HG02571 (cell line): ENCODE results near the gene EMC1.
"Not testable (repeated sequence)": the region's sequence is repeated elsewhere in the genome, so short reads cannot be mapped to it uniquely, and the experiment has no call there.

Experiments
- ATAC-seq: cut with Tn5 transposase; IDR thresholded peaks from one replicate; pipeline ENCODE4 v1.9.1; 2021; ENCODE audit warnings: mild to moderate bottlenecking, moderate library complexity; ENCODE audit not compliant: unreplicated experiment

EMC1 gene

GRCh38 chr1:19220080-19220846 lies 31.1 kb downstream of the EMC1 start:
- ATAC-seq, result no peak

- ATAC-seq, result no peak
These were observed 31.9 kb downstream of the EMC1 start for GRCh38 chr1:19219451-19219850.

GRCh38 chr1:19216585-19216984 lies 34.7 kb downstream of the EMC1 start:
- not testable (repeated sequence) for ATAC-seq

GRCh38 chr1:19213580-19213979 lies 37.7 kb downstream of the EMC1 start:
- ATAC-seq, result no peak

- ATAC-seq, result no peak
These were observed 39.2 kb downstream of the EMC1 start for GRCh38 chr1:19212167-19212566.

GRCh38 chr1:19210772-19211549 lies 40.4 kb downstream of the EMC1 start:
- no peak for ATAC-seq

GRCh38 chr1:19209990-19210771 lies 41.1 kb downstream of the EMC1 start, which contains the start of gene UBR4:
Gene UBR4 (minus strand): TSS chr1:19210266. CDS start chr1:19210248, 18 bp downstream.
- ATAC-seq, result peak; percentile 73

- peak; percentile 52 for ATAC-seq
These were observed 41.8 kb downstream of the EMC1 start for GRCh38 chr1:19209439-19209989.

- no peak for ATAC-seq
These were observed 42.5 kb downstream of the EMC1 start for GRCh38 chr1:19208710-19209438.

- no peak for ATAC-seq
These were observed 44.4 kb downstream of the EMC1 start for GRCh38 chr1:19206947-19207346.

- no peak for ATAC-seq
These were observed 45.5 kb downstream of the EMC1 start for GRCh38 chr1:19205845-19206244.

GRCh38 chr1:19205403-19205802 lies 45.9 kb downstream of the EMC1 start:
- ATAC-seq, result no peak

- ATAC-seq, result no peak
These were observed 46.7 kb downstream of the EMC1 start for GRCh38 chr1:19204446-19205266.

GRCh38 chr1:19203440-19203839 lies 47.9 kb downstream of the EMC1 start:
- no peak for ATAC-seq

GRCh38 chr1:19202396-19202795 lies 48.9 kb downstream of the EMC1 start:
- ATAC-seq, result no peak

GRCh38 chr1:19199969-19200604 lies 51.2 kb downstream of the EMC1 start:
- no peak for ATAC-seq

GRCh38 chr1:19199329-19199968 lies 51.9 kb downstream of the EMC1 start:
- no peak for ATAC-seq

- no peak for ATAC-seq
These were observed 52.5 kb downstream of the EMC1 start for GRCh38 chr1:19198820-19199219.

GRCh38 chr1:19197845-19198244 lies 53.5 kb downstream of the EMC1 start:
- ATAC-seq, result no peak
